ENCODE results near the gene WDR81.
"Not testable (repeated sequence)": the region's sequence is repeated elsewhere in the genome, so short reads cannot be mapped to it uniquely, and the experiment has no call there.

Gene WDR81

GRCh38 chr17:1755827-1756262 lies 31.3 kb downstream of the WDR81 start:
- DNase-seq: no peak

GRCh38 chr17:1758807-1759206 lies 34.3 kb downstream of the WDR81 start:
- no peak for DNase-seq

DNA sequence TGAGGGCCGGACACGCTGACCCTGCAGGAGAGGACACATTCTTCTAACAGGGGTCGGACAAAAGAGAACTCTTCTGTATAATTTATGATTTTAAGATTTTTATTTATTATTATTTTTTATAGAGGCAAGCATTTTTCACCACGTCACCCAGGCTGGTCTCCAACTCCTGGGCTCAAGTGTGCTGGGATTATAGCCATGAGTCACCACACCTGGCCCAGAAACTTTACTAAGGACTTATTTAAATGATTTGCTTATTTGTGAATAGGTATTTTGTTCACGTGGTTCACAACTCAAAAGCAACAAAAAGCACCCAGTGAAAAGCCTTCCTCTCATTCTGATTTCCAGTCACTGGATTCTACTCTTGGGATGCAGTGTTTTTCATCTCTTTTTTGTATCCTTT lies 35.0 kb downstream of the WDR81 start:
- no peak for DNase-seq

DNA sequence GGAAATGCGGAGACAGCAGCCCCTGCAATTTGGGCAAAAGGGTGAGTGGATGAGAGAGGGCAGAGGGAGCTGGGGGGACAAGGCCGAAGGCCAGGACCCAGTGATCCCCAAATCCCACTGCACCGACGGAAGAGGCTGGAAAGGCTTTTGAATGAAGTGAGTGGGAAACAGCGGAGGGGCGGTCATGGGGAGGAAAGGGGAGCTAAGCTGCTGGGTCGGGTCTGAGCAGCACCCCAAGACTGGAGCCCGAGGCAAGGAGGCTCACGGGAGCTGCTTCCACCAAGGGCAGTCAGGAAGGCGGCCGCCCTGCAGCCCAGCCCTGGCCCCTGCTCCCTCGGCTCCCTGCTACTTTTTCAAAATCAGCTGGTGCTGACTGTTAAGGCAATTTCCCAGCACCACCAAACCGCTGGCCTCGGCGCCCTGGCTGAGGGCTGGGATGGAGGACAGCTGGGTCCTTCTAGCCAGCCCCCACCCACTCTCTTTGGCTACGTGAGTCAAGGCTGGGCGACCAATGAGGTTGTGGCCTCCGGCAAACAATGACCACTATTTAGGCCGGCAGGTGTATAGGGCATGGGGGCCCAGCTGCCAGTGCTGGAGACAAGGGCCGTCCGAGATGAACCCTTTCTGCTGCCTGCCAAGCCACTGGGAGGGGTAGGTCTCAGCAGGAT lies 37.9 kb downstream of the WDR81 start:
- DNase-seq: no peak

DNA sequence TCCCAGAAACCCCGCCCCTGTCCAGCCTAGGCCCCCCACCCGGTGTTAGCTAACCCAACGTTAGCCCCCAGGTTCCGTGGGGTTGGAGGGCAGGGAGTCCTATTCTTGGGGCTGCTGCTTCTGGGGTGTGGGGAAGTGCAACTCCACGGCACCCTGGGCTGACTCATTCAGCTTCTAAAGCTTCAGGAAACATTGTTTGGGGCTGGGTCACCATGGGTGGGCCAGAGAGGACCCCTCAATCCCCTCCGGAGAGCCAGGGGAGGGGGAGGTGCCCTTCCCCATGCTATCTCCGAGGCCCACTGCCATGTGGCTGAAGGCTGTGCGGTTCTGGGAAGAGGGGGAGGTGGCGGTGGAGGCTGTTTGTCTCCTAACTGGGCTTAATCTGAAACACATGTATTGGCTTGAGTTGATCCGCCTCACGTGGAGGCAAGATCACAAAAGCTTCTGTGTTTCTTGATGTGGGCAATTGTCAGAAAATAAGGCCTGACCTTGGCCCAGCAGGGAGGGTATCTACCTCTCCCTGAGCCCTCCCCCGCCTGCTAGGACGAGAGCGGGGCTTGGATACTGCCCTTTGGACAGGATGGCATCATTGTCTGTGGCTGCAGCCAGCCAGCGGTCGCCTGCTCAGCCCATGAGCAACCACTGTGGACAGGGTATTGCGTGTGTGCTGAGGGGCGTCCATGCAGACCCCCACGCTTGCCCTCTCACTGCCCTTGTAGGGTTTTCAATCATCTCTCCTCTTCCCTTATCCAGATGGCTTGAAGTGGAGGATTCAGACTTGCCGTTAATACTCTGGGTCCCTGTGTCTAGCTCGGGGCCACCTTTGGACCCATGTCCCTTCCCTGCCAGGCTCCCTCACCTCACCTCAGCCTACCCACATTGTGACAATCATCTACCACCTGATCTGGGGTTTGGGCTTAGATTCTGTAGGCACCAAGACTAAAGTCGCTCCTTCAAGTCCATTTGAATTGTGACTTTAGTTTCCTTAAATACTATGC lies 38.7 kb downstream of the WDR81 start:
- DNase-seq: no peak

GRCh38 chr17:1764284-1764683 lies 39.8 kb downstream of the WDR81 start:
- DNase-seq: no peak

- not testable (repeated sequence) for DNase-seq
Measured at GRCh38 chr17:1764705-1765104, 40.2 kb downstream of the WDR81 start.

GRCh38 chr17:1765576-1765975 lies 41.1 kb downstream of the WDR81 start:
- no peak for DNase-seq

- DNase-seq: no peak
Measured at GRCh38 chr17:1766382-1767135, 42.1 kb downstream of the WDR81 start.

DNA sequence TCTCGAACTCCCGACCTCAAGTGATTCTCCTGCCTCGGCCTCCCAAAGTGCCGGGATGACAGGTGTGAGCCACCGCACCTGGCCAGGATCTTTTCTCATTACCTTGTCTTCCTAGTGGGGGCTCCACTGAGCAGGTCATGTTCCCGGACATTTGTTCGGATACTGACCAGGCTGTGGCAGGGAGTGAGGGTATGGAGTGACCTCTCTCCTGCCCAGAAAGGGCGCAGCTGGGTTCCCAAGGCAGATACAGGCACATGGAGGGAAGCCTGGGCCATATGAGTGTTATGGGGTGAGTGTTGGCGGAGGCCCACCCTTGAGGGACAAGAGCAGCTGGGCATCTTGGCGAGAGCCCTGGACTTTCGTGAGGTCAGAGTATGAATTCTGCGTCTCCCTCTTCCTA lies 42.9 kb downstream of the WDR81 start:
- no peak for DNase-seq

DNA sequence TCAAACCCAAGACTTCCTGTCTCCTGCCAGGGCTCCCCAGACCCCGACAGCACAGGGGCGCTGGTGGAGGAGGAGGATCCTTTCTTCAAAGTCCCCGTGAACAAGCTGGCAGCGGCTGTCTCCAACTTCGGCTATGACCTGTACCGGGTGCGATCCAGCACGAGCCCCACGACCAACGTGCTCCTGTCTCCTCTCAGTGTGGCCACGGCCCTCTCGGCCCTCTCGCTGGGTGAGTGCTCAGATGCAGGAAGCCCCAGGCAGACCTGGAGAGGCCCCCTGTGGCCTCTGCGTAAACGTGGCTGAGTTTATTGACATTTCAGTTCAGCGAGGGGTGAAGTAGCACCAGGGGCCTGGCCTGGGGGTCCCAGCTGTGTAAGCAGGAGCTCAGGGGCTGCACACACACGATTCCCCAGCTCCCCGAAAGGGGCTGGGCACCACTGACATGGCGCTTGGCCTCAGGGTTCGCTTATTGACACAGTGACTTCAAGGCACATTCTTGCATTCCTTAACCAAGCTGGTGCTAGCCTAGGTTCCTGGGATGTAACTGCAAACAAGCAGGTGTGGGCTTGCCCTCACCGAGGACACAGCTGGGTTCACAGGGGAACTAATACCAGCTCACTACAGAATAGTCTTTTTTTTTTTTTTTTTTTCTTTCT lies 45.4 kb downstream of the WDR81 start:
- no peak for DNase-seq

DNA sequence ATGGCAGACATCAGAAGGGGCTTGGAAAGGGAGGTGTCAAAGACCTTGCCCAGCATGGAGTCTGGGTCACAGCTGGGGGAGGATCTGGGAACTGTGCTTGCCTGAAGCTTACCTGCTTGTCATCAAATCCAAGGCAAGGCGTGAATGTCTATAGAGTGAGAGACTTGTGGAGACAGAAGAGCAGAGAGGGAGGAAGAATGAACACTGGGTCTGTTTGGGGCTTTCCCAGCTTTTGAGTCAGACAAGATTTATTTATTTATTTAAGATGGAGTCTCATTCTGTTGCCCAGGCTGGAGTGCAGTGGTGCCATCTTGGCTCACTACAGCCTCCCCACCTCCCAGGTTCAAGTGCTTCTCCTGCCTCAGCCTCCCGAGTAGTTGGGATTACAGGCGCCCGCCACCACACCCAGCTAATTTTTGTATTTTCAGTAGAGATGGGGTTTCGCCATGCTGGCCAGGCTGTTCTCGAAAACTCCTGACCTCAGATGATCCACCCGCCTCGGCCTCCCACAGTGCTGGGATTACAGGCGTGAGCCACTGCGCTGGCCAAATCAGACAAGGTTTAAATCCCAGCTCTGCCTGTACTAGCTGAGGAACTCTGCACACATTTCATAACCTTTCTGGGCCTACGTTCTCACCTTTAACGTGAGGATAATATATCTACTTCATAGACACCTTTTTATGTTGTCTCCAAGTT lies 48.6 kb downstream of the WDR81 start:
- not testable (repeated sequence) for DNase-seq

DNA sequence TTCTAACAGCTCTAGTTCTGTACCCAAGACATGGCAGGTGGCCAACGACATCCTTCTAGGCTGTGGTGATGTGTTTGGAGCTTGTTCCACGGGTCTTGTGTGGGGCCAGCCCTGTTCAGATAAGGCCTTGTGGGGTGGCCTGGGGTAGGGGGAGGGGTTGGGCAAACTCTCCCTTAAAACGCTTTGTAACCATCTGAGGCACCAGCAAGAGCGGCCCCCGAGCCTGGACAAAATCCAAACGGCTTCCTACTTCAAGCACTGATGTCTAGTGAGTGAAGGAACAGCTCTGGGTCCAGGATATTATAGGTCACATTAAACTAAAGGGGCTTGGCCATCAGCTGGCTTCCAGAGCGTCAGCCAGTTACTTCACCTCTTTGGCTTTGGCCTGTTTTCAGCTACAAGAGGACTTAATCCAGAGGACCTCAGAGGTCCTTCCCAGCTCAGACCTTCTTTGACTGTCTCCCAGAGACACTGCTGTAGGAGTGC lies 49.2 kb downstream of the WDR81 start:
- DNase-seq: no peak

- no peak for DNase-seq
Measured at GRCh38 chr17:1774390-1775176, 50.1 kb downstream of the WDR81 start.

DNA sequence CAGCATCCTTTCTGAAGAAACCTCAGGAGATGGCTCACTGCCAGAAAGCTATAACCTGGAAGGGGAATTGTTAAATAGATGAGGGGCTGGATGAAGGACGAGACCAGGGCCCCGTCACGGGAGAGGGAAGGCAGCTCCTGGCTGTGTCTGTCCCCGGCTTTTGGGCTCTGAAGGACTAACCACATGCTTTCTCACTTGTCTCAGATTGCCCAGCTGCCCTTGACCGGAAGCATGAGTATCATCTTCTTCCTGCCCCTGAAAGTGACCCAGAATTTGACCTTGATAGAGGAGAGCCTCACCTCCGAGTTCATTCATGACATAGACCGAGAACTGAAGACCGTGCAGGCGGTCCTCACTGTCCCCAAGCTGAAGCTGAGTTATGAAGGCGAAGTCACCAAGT lies 51.8 kb downstream of the WDR81 start:
- DNase-seq: no peak

GRCh38 chr17:1776857-1777256 lies 52.4 kb downstream of the WDR81 start:
- DNase-seq: no peak

DNA sequence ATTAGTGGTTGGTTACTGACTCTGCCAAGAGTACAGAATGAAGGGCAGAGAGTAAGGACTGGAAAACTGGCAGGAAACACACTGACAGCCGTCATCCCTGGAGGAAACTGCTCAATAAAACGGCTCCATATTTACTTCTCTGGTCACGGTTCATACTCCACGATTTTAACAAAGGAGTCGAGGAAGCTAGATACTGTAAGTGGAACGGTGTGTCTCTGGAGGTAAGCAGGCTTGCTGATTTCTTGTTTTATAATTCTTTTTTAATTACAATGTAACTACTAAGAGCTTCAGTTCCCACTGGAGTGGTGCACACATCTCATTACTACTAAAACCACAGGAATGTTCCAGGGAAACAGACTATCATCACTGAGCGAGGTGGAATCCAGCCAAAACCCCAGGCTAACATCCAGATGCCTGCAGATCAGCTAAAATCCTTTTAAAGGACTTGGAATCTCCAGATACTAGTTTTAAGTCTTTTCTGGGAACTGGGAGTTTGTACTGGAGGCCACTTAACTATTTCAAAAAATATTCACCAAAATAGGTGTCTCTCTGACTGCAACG lies 55.1 kb downstream of the WDR81 start:
- DNase-seq: no peak

GRCh38 chr17:1782171-1782567 lies 57.7 kb downstream of the WDR81 start:
- no peak for DNase-seq

GRCh38 chr17:1783271-1783670 lies 58.8 kb downstream of the WDR81 start:
- no peak for DNase-seq

DNA sequence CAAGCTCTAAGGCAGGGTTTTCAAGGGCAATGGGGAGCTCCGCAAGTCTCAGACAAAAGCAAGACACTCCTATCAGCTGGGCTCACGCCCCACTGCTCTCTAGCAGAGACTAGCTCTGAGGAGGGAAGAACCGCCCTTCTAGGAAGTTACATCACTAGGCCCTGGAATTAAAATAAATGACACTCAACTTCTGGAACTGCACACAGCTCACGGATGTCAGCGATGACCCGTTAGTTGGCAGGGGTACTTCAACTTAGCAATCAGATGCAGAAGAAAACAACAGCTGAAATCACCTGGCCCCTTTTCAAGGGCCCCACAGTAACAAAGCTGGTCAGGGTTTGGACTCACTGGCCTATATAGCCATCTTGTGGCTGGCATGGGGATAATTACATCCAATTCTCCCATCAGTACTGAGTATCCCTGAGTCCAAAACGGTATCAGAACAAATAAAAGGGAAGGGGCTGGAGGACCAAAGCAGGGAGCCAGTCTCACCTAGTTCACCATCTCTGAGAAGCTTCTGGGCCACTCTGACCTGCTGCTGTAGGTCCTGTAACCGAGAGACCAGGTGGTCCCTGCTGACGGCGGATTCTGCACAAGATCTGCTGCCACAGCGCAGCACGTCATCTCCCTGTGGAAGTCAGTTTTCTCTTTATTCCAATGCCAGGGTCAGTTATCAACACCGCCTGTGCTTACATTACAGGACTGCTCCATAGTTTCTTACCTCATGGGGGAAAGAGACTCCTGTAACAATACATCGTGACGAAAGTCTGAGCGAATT lies 59.5 kb downstream of the WDR81 start:
- DNase-seq: no peak

All from DMS153 (cell line).